CD4-positive, alpha-beta memory T cell (primary cell): Measurements from ENCODE around the gene CPM. TPM values are rescaled to one million over a fixed set of nuclear protein-coding genes. Genes with fewer than 3 reads are reported as not detected.
A peak's percentile ranks its signal among the peaks of the same experiment; 100 is the strongest.

Source experiments
- CTCF ChIA-PET: fragments of 350-600 bp; sonication (Branson Sonifier 250); formaldehyde crosslinking; loops from one replicate; lab custom pipeline; 2021; ENCODE audit warnings: inconsistent platforms; ENCODE audit not compliant: partially characterized antibody; lab: Charles Lee
- POLR2A ChIA-PET: fragments of 350-600 bp; sonication (Branson Sonifier 250); formaldehyde crosslinking; loops from one replicate; lab custom pipeline; 2021; ENCODE audit not compliant: partially characterized antibody; lab: Charles Lee
- DNase-seq, 5 donors: peaks; one replicate each; pipeline versions ENCODE4 v3.0.0 to v3.0.0-alpha.2; 2020 to 2022; ENCODE audit warnings: mixed read lengths in 1 of 5
- H3K27ac ChIP-seq: one replicate; pipeline ENCODE4 v1.7.0; 2013; ENCODE audit warnings: low read depth, low read length
- H3K27me3 ChIP-seq: 2 replicates; pipeline ENCODE4 v1.7.0; 2013; ENCODE audit warnings: mild to moderate bottlenecking, low read length, moderate library complexity; ENCODE audit not compliant: insufficient read depth
- H3K36me3 ChIP-seq: 2 replicates; pipeline ENCODE4 v1.7.0; 2013; ENCODE audit warnings: mild to moderate bottlenecking, low read length, moderate library complexity; ENCODE audit not compliant: insufficient read depth
- H3K4me1 ChIP-seq: 2 replicates; pipeline ENCODE4 v1.7.0; 2013; ENCODE audit warnings: mild to moderate bottlenecking, low read length, moderate library complexity; ENCODE audit not compliant: insufficient read depth
- H3K4me3 ChIP-seq, 2 donors: one replicate each; pipeline ENCODE4 v1.7.0; 2013; ENCODE audit warnings: low read length in 2 of 2, mild to moderate bottlenecking in 1 of 2
- H3K9me3 ChIP-seq, 2 donors: one replicate each; pipeline ENCODE4 v1.7.0; 2013; ENCODE audit warnings: low read length in 2 of 2, control low read depth in 1 of 2; ENCODE audit not compliant: control insufficient read depth in 1 of 2
- H3K27ac Mint-ChIP-seq, 7 donors: one replicate each; pipeline ENCODE4 v1.8.0; 2020 to 2021; ENCODE audit warnings: mixed read lengths in 7 of 7, mild to moderate bottlenecking in 6 of 7, inconsistent platforms in 3 of 7, moderate library complexity in 3 of 7
- H3K27me3 Mint-ChIP-seq, 2 donors: one replicate each; pipeline ENCODE4 v1.8.0; 2020 to 2021; ENCODE audit warnings: mixed read lengths in 2 of 2
- H3K36me3 Mint-ChIP-seq, 2 donors: one replicate each; pipeline ENCODE4 v1.8.0; 2020 to 2021; ENCODE audit warnings: mixed read lengths in 2 of 2, inconsistent platforms in 1 of 2, mild to moderate bottlenecking in 1 of 2
- H3K4me1 Mint-ChIP-seq, 4 donors: one replicate each; pipeline ENCODE4 v1.8.0; 2020 to 2021; ENCODE audit warnings: mixed read lengths in 4 of 4, mild to moderate bottlenecking in 1 of 4
- H3K4me3 Mint-ChIP-seq, 8 donors: one replicate each; pipeline ENCODE4 v1.8.0; 2020 to 2021; ENCODE audit warnings: mixed read lengths in 8 of 8, mild to moderate bottlenecking in 7 of 8, moderate library complexity in 6 of 8, inconsistent platforms in 3 of 8
- H3K9me3 Mint-ChIP-seq, 8 donors: one replicate each; pipeline ENCODE4 v1.8.0; 2020 to 2021; ENCODE audit warnings: mixed read lengths in 8 of 8, mild to moderate bottlenecking in 5 of 8, inconsistent platforms in 3 of 8, moderate library complexity in 1 of 8
- intact Hi-C: fragments of 100-400 bp; cut with micrococcal nuclease; formaldehyde crosslinking; loops from one replicate; pipeline ENCODE4 v1.15.1; 2023
- polyA plus RNA-seq, 2 donors: library from polyadenylated mRNA; unstranded; fragments of 300-500 nt; fragmentation: Illumina TruSeq; gene quantifications; one replicate each; pipeline ENCODE4 v1.2.3, GENCODE V29; 2021
- total RNA-seq, 2 experiments: library from RNA; stranded (reverse); gene quantifications; one replicate each; pipeline ENCODE4 v1.2.3, GENCODE V29; 2021

Gene CPM
- total and polyA plus RNA-seq, 4 experiments from 2014 or later = 1.3 to 3.1 (median 2.3) TPM

- H3K9me3 Mint-ChIP-seq = no peaks in the 10 kb centered on the region
- H3K27ac ChIP-seq = no peak overlapping the region
- ChIA-PET CTCF (interaction anchor here (0.9 to 1.1 kb wide), 2 partner anchors 8 to 9 kb away, joined by 3 read pairs; no protein-coding TSS in a partner anchor), POLR2A (no interaction called here)
- H3K36me3 ChIP-seq = peaks cover 46% of the 10 kb centered on the region
- no peak overlapping the region for H3K4me3 Mint-ChIP-seq
- H3K27ac Mint-ChIP-seq = peak overlapping the region in 2 of 7 donors; percentile 6 to 19
- H3K4me1 Mint-ChIP-seq = peaks cover 0 to 10% (median 3%) of the 10 kb centered on the region in 4 donors
- intact Hi-C loops = no loop called here
- DNase-seq = no peak
- no peaks in the 10 kb centered on the region for H3K4me1 ChIP-seq
- H3K9me3 ChIP-seq = no peaks in the 10 kb centered on the region
- H3K36me3 Mint-ChIP-seq = peaks cover 43 to 63% of the 10 kb centered on the region in 2 donors
- no peaks in the 10 kb centered on the region for H3K27me3 ChIP-seq
- no peaks in the 10 kb centered on the region for H3K27me3 Mint-ChIP-seq
- no peak overlapping the region for H3K4me3 ChIP-seq
Observed at GRCh38 chr12:68839183-68840147, 93.5 kb downstream of the CPM start.

- Histone ChIP-seq H3K4me3 (no peak overlapping the region), H3K27ac (no peak overlapping the region), H3K4me1 (no peaks in the 10 kb centered on the region), H3K9me3 (no peaks in the 10 kb centered on the region), H3K27me3 (no peaks in the 10 kb centered on the region), H3K36me3 (peaks cover 49% of the 10 kb centered on the region)
- no peaks in the 10 kb centered on the region for H3K27me3 Mint-ChIP-seq
- intact Hi-C loops = no loop called here
- no peak overlapping the region for H3K4me3 Mint-ChIP-seq
- POLR2A ChIA-PET = no interaction called here
- CTCF ChIA-PET = no interaction called here
- peaks cover 41 to 63% of the 10 kb centered on the region in 2 donors for H3K36me3 Mint-ChIP-seq
- peak overlapping the region in 2 of 7 donors; percentile 4 to 40 for H3K27ac Mint-ChIP-seq
- DNase-seq = no peak
- no peaks in the 10 kb centered on the region for H3K9me3 Mint-ChIP-seq
- peaks cover 0 to 11% (median 3%) of the 10 kb centered on the region in 4 donors for H3K4me1 Mint-ChIP-seq
Observed at GRCh38 chr12:68838046-68838886, 94.7 kb downstream of the CPM start.

DNA sequence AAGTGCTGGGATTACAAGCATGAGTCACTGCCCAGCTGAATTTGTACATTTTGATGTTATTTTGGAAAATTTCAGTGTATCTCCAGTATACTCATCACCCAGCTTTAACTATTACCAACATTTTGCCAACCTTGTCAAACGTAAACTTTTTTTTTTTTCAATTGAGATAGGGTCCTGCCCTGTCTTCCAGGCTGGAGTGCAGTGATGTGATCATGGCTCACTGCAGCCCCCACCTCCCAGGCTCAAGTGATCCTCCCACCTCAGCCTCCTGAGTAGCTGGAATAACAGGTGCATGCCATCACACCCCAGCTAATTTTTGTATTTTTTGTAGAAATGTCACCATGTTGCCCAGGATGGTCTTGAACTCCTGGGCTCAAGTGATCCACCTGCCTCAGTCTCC, 95.8 kb downstream of the CPM start:
- CTCF ChIA-PET = interaction anchor here (0.8 to 1.0 kb wide), 2 partner anchors 24 to 97 kb away, joined by 3 read pairs; no protein-coding TSS in a partner anchor

GRCh38 chr12:68835333-68835908, 97.5 kb downstream of the CPM start:
- Histone ChIP-seq H3K27ac (no peak overlapping the region), H3K27me3 (no peaks in the 10 kb centered on the region), H3K36me3 (peaks cover 49% of the 10 kb centered on the region), H3K4me1 (no peaks in the 10 kb centered on the region), H3K4me3 (no peak overlapping the region), H3K9me3 (no peaks in the 10 kb centered on the region)
- Mint-ChIP-seq H3K4me1 (peaks cover 0 to 13% (median under 1%) of the 10 kb centered on the region in 4 donors), H3K4me3 (no peak overlapping the region), H3K9me3 (no peaks in the 10 kb centered on the region), H3K27me3 (no peaks in the 10 kb centered on the region), H3K27ac (peak overlapping the region in 2 of 7 donors; percentile 26 to 72), H3K36me3 (peaks cover 34 to 52% of the 10 kb centered on the region in 2 donors)
- CTCF ChIA-PET = no interaction called here
- no peak for DNase-seq
- intact Hi-C loops = no loop called here
- POLR2A ChIA-PET = no interaction called here

More for the DNA sequence above, 95.8 kb downstream of the CPM start:
- Histone ChIP-seq H3K4me1 (no peaks in the 10 kb centered on the region), H3K36me3 (peaks cover 49% of the 10 kb centered on the region), H3K4me3 (no peak overlapping the region), H3K27ac (no peak overlapping the region), H3K9me3 (no peaks in the 10 kb centered on the region), H3K27me3 (no peaks in the 10 kb centered on the region)
- intact Hi-C loops = no loop called here
- H3K4me1 Mint-ChIP-seq = peaks cover 0 to 11% (median under 1%) of the 10 kb centered on the region in 4 donors
- H3K36me3 Mint-ChIP-seq = peaks cover 40 to 57% of the 10 kb centered on the region in 2 donors
- POLR2A ChIA-PET = no interaction called here
- no peak for DNase-seq
- no peaks in the 10 kb centered on the region for H3K9me3 Mint-ChIP-seq
- peak overlapping the region in 1 of 7 donors; percentile 12 for H3K27ac Mint-ChIP-seq
- H3K4me3 Mint-ChIP-seq = no peak overlapping the region
- no peaks in the 10 kb centered on the region for H3K27me3 Mint-ChIP-seq

DNA sequence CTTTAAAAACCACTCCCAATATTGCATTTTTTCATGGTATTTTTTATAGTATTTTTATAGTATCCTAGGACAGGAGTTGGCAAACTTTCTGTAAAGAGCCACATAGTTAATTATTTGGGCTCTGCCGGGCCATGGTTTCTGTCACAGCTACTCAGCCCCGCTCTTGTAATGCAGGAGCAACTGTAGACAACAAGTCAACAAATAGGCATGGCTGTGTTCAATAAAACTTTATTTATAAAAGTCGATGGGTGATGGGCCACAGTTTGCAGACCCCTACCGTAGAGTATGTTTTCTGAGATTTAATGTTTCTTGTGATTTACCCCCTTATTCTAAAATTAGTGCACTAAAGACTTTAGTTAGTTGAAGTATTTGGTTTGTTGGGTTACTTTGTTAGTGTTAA, 99.5 kb downstream of the CPM start:
- peaks cover 4% of the 10 kb centered on the region for H3K4me1 ChIP-seq
- CTCF ChIA-PET = interaction anchor here (1.6 to 1.8 kb wide), 2 partner anchors 12 to 25 kb away, joined by 5 to 7 read pairs; partner anchors contain the start of gene MDM2
- POLR2A ChIA-PET = no interaction called here
- Mint-ChIP-seq H3K4me3 (no peak overlapping the region), H3K4me1 (peaks cover 5 to 18% (median 6%) of the 10 kb centered on the region in 4 donors), H3K36me3 (peaks cover 35 to 51% of the 10 kb centered on the region in 2 donors), H3K9me3 (no peaks in the 10 kb centered on the region), H3K27ac (no peak overlapping the region), H3K27me3 (no peaks in the 10 kb centered on the region)
- H3K36me3 ChIP-seq = peaks cover 39% of the 10 kb centered on the region
- no peak for DNase-seq
- no peaks in the 10 kb centered on the region for H3K27me3 ChIP-seq
- H3K27ac ChIP-seq = no peak overlapping the region
- no peak overlapping the region for H3K4me3 ChIP-seq
- intact Hi-C loops = no loop called here
- H3K9me3 ChIP-seq = no peaks in the 10 kb centered on the region

- Histone ChIP-seq H3K4me1 (peaks cover 4% of the 10 kb centered on the region), H3K27me3 (no peaks in the 10 kb centered on the region), H3K4me3 (no peak overlapping the region), H3K9me3 (no peaks in the 10 kb centered on the region), H3K36me3 (peaks cover 31% of the 10 kb centered on the region), H3K27ac (no peak overlapping the region)
- intact Hi-C loops = no loop called here
- Mint-ChIP-seq H3K36me3 (peaks cover 30 to 48% of the 10 kb centered on the region in 2 donors), H3K27me3 (no peaks in the 10 kb centered on the region), H3K27ac (no peak overlapping the region), H3K9me3 (no peaks in the 10 kb centered on the region), H3K4me1 (peaks cover 5 to 13% (median 6%) of the 10 kb centered on the region in 4 donors), H3K4me3 (no peak overlapping the region)
- DNase-seq = no peak
- ChIA-PET POLR2A (no interaction called here), CTCF (interaction anchor here (1.1 to 3.0 kb wide), 3 partner anchors 12 to 25 kb away, joined by 4 to 43 read pairs (median 4); partner anchors contain the start of gene MDM2)
Observed at GRCh38 chr12:68832504-68832867, 100.5 kb downstream of the CPM start.
